Caco-2 (cell line): ENCODE measurements around the gene PTPN6. TPM values are rescaled to one million over a fixed set of nuclear protein-coding genes. Genes with fewer than 3 reads are reported as not detected.

Experiments used
- BruUV-seq: library from RNA; stranded (reverse); fragments of 400-500 nt; replicated peaks from 2 replicates; lab custom pipeline; 2021; lab: Mats Ljungman, UMichigan
- CTCF ChIA-PET: fragments of 300-600 bp; sonication (Branson Sonifier 250); formaldehyde crosslinking; loops from one replicate; lab custom pipeline; 2022; ENCODE audit warnings: antibody characterized with exemption; lab: Charles Lee
- POLR2A ChIA-PET: fragments of 300-600 bp; sonication (Branson Sonifier 250); formaldehyde crosslinking; loops from one replicate; lab custom pipeline; 2022; ENCODE audit warnings: antibody characterized with exemption; lab: Charles Lee
- DNase-seq, 2 experiments: peaks; one replicate each; pipeline versions ENCODE4 v3.0.0 to v3.0.0-alpha.2; 2020 to 2022
- H3K27me3 ChIP-seq: replicated peaks from 2 replicates; pipeline ENCODE4 v1.6.0; 2011; ENCODE audit warnings: low read length; ENCODE audit not compliant: control insufficient read depth, insufficient read depth
- H3K36me3 ChIP-seq: 2 replicates; pipeline ENCODE4 v1.5.1; 2011; ENCODE audit warnings: low read length; ENCODE audit not compliant: control insufficient read depth, insufficient read depth
- H3K4me1 ChIP-seq: fragments of 250-450 bp; sonication (Bioruptor Pico); 2 replicates; pipeline ENCODE4 v1.5.1; 2020; ENCODE audit warnings: mild to moderate bottlenecking
- H3K4me3 ChIP-seq: 2 replicates; pipeline ENCODE4 v1.5.1; 2011; ENCODE audit warnings: low read depth, mild to moderate bottlenecking, control low read depth, low read length
- H3K9me3 ChIP-seq: fragments of 250-450 bp; sonication (Bioruptor Pico); 2 replicates; pipeline ENCODE4 v1.5.1; 2020; ENCODE audit warnings: mild to moderate bottlenecking, moderate library complexity
- H3K27ac Mint-ChIP-seq: one replicate; pipeline ENCODE4 v1.8.0; 2022; ENCODE audit warnings: mixed read lengths; ENCODE audit not compliant: unreplicated experiment
- H3K27me3 Mint-ChIP-seq: one replicate; pipeline ENCODE4 v1.8.0; 2022; ENCODE audit warnings: mixed read lengths; ENCODE audit not compliant: insufficient read depth, unreplicated experiment
- H3K36me3 Mint-ChIP-seq: one replicate; pipeline ENCODE4 v1.8.0; 2022; ENCODE audit warnings: mild to moderate bottlenecking, mixed read lengths; ENCODE audit not compliant: insufficient read depth, unreplicated experiment
- H3K4me1 Mint-ChIP-seq: one replicate; pipeline ENCODE4 v1.8.0; 2022; ENCODE audit warnings: low read depth, mixed read lengths; ENCODE audit not compliant: unreplicated experiment
- H3K4me3 Mint-ChIP-seq: one replicate; pipeline ENCODE4 v1.8.0; 2022; ENCODE audit warnings: mild to moderate bottlenecking, moderate library complexity, mixed read lengths; ENCODE audit not compliant: unreplicated experiment
- H3K9me3 Mint-ChIP-seq: one replicate; pipeline ENCODE4 v1.8.0; 2022; ENCODE audit warnings: mixed read lengths; ENCODE audit not compliant: unreplicated experiment
- CTCF ChIP-seq, 2 experiments: fragments of 200-600 bp in 1 of 2; IDR thresholded peaks; 1 replicate in 1 of 2; 2 replicates in 1 of 2; pipeline versions ENCODE4 v1.5.1 to v1.8.0; 2011 to 2022; ENCODE audit warnings: antibody characterized with exemption in 1 of 2, control low read depth in 1 of 2, inconsistent platforms in 1 of 2, low read depth in 1 of 2, low read length in 1 of 2, mild to moderate bottlenecking in 1 of 2, moderate library complexity in 1 of 2; ENCODE audit not compliant: insufficient read depth in 1 of 2, severe bottlenecking in 1 of 2, unreplicated experiment in 1 of 2
- intact Hi-C: fragments of 100-400 bp; cut with micrococcal nuclease; formaldehyde crosslinking; loops from one replicate; pipeline ENCODE4 v1.10.0; 2022; ENCODE audit not compliant: unreplicated experiment
- total RNA-seq: library from RNA; stranded (reverse); gene quantifications from 2 replicates; pipeline ENCODE4 v1.2.3, GENCODE V29; 2022

The PTPN6 gene
- total RNA-seq, 1 experiment from 2014 or later, result 43.9 TPM

- Mint-ChIP-seq H3K36me3 (peaks cover 7% of the 10 kb centered on the region), H3K27me3 (no peaks in the 10 kb centered on the region), H3K9me3 (no peaks in the 10 kb centered on the region), H3K27ac (no peak within 1 kb of the TSS), H3K4me3 (peak within 1 kb of the TSS; percentile 96), H3K4me1 (peaks cover 9% of the 10 kb centered on the region)
- no TSS peak for BruUV-seq
- CTCF ChIA-PET, result interaction anchor here (0.6 to 1.8 kb wide), 6 partner anchors 23 to 195 kb away, joined by 3 to 8 read pairs (median 6); partner anchors contain the start of genes C1RL, C1S, SPSB2 and TPI1
- intact Hi-C loops, result loop anchor here (1.0 kb wide), 1 partner anchor 10 kb away; the partner anchor contains the start of gene LRRC23
- H3K4me1 ChIP-seq, result peaks cover 14% of the 10 kb centered on the region
- H3K4me3 ChIP-seq, result peak within 1 kb of the TSS; percentile 69
- POLR2A ChIA-PET, result interaction anchor here (0.7 to 1.3 kb wide), 2 partner anchors 23 to 44 kb away, joined by 3 to 4 read pairs; no protein-coding TSS in a partner anchor
- peaks cover 1% of the 10 kb centered on the region for H3K36me3 ChIP-seq
- TF ChIP-seq CTCF (IDR thresholded peaks at IDR 0.05; ENCODE audit: insufficient read depth in 1 of 2, low read depth in 1 of 2, low read length in 1 of 2, severe bottlenecking in 1 of 2, unreplicated experiment in 1 of 2), result no peak
- H3K9me3 ChIP-seq, result no peaks in the 10 kb centered on the region
- peak; percentile 63 to 73 for DNase-seq
- H3K27me3 ChIP-seq, result no peaks in the 10 kb centered on the region
Observed at GRCh38 chr12:6914246-6914946, 36.8 kb upstream of the PTPN6 start, which contains the start of gene ENO2. TSS of gene ENO2 (plus strand) at chr12:6914580. CDS start at chr12:6915833, 1,253 bp downstream.

GRCh38 chr12:6914947-6915788, 36.0 kb upstream of the PTPN6 start:
- H3K4me3 ChIP-seq, result peak overlapping the region; percentile 69
- H3K4me3 Mint-ChIP-seq, result peak overlapping the region; percentile 96
- no peaks in the 10 kb centered on the region for H3K27me3 ChIP-seq
- peaks cover 7% of the 10 kb centered on the region for H3K36me3 Mint-ChIP-seq
- TSS peak; percentile 26 for BruUV-seq
- H3K9me3 Mint-ChIP-seq, result no peaks in the 10 kb centered on the region
- H3K4me1 Mint-ChIP-seq, result peaks cover 9% of the 10 kb centered on the region
- H3K27me3 Mint-ChIP-seq, result no peaks in the 10 kb centered on the region
- H3K36me3 ChIP-seq, result peaks cover 1% of the 10 kb centered on the region
- H3K27ac Mint-ChIP-seq, result no peak overlapping the region
- TF ChIP-seq CTCF (IDR thresholded peaks at IDR 0.05; ENCODE audit: insufficient read depth in 1 of 2, low read depth in 1 of 2, low read length in 1 of 2, severe bottlenecking in 1 of 2, unreplicated experiment in 1 of 2), result no peak
- POLR2A ChIA-PET, result interaction anchor here (1.3 kb wide), 1 partner anchor 24 kb away, joined by 4 read pairs; no protein-coding TSS in a partner anchor
- CTCF ChIA-PET, result interaction anchor here (0.6 to 1.8 kb wide), 5 partner anchors 23 to 194 kb away, joined by 3 to 7 read pairs (median 4); partner anchors contain the start of genes C1RL, C1S and TPI1
- DNase-seq, result no peak
- H3K4me1 ChIP-seq, result peaks cover 14% of the 10 kb centered on the region
- intact Hi-C loops, result loop anchor here (1.0 kb wide), 1 partner anchor 11 kb away; the partner anchor contains the start of gene LRRC23
- H3K9me3 ChIP-seq, result no peaks in the 10 kb centered on the region

GRCh38 chr12:6915789-6916285, 35.3 kb upstream of the PTPN6 start:
- no peak for TF ChIP-seq CTCF (IDR thresholded peaks at IDR 0.05; ENCODE audit: insufficient read depth in 1 of 2, low read depth in 1 of 2, low read length in 1 of 2, severe bottlenecking in 1 of 2, unreplicated experiment in 1 of 2)
- intact Hi-C loops, result no loop called here
- Histone ChIP-seq H3K27me3 (no peaks in the 10 kb centered on the region), H3K36me3 (peaks cover 1% of the 10 kb centered on the region), H3K9me3 (no peaks in the 10 kb centered on the region), H3K4me1 (peaks cover 14% of the 10 kb centered on the region), H3K4me3 (no peak overlapping the region)
- H3K27me3 Mint-ChIP-seq, result no peaks in the 10 kb centered on the region
- peak overlapping the region; percentile 96 for H3K4me3 Mint-ChIP-seq
- no peak overlapping the region for H3K27ac Mint-ChIP-seq
- BruUV-seq, result no TSS peak
- H3K4me1 Mint-ChIP-seq, result peaks cover 9% of the 10 kb centered on the region
- ChIA-PET CTCF (interaction anchor here (0.6 kb wide), 2 partner anchors 16 to 705 kb away, joined by 3 to 5 read pairs; no protein-coding TSS in a partner anchor), POLR2A (no interaction called here)
- H3K9me3 Mint-ChIP-seq, result no peaks in the 10 kb centered on the region
- no peak for DNase-seq
- H3K36me3 Mint-ChIP-seq, result peaks cover 7% of the 10 kb centered on the region
